NCI-H526 treated with DMSO at 0.1 percent for 48 hours (cell line): ENCODE measurements around the gene MMP17.

Experiments used
- DNase-seq: peaks from one replicate; lab custom pipeline; 2025; lab: John Stamatoyannopoulos, UW

MMP17 gene

GRCh38 chr12:131830914-131831571, 2.9 kb downstream of the MMP17 start:
- DNase-seq: peak; percentile 72

- DNase-seq: no peak
These were observed 3.4 kb downstream of the MMP17 start for GRCh38 chr12:131831635-131832041.

GRCh38 chr12:131832321-131833231, 4.4 kb downstream of the MMP17 start:
- no peak for DNase-seq

DNA sequence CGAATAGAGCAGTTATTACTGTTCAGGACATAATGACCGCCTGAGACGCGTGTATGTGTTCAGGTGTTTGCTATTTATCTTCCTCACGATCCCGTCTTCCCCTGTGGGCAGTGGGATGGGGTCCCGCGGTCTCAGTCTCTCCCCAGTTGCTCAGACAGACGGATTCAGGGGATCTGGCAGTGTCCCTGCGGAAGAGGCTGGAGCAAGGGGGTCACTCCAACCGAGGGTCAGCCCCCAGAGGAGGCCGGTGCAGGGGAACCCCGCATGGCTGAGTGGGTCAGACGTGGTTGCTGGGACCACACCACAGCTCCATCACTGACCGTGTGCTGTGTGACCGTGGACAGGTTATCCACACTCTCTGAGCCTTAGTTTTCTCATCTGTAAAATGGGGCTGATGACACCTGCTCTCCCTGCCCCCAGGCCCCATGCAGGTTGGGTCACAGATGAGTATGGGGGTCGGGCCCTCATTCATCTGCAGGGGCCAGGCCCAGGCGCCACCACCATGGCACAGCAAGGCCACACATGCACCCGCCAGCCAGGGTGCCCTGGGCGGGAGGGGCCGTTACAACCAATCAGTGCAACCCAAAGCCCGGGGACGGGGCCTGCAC, 5.2 kb downstream of the MMP17 start:
- no peak for DNase-seq

DNA sequence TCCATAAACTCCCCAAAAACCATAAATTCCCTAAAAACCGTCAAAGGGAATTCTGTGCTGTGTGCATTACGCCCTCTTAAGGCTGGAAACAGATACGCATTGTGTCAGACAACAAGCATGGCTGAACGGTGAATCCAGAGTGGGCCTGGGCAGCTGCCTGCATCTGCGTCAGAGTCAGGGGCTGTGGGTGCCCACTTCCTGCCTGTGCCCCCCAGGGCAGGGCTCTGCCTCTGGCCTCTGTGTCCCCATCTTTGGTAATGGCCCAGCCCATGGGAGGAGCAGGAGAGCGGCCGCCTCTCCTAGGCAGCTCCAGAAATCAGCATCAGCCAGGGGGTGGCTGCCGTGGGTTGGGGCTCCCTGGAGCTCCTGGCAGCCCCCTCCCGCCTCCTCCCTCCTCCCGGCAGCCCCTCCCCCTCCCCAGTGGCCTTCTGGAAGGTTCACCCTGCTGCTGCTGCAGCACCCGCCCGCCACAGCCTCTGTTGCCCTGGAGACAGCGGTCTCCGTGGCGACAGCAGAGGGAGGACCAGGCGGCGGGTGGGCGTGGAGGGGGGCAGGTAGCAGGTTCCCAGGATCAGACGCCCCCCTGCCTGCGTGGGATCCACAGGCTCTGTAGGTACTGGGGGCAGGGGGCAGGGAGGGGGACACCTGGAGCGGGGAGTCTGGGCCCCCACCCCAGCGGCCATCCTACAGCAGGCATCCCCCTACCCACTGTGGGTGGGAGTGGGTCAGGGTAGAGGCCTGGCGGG, 5.9 kb downstream of the MMP17 start:
- no peak for DNase-seq

GRCh38 chr12:131834798-131835615, 6.8 kb downstream of the MMP17 start:
- DNase-seq: no peak

GRCh38 chr12:131835616-131836171, 7.5 kb downstream of the MMP17 start:
- no peak for DNase-seq

DNA sequence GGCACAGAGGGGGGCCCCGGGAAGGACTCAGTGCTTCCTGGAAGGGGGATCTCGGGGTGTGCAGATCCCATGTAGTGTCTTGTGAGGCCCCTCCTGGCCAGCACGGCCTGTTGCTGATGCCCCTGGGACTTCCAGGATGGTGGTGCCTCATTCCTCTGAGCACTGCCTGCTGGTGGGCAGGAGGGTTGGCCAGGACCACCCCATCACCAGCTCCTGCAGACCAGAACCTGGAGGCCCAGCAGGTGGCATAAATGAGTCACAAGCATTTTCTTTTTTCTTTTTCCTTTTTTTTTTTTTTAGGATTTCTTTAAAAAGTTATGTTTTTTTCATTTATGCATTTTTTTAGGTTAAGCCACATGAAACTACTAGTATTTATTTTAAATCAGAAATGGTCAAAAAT, 8.0 kb downstream of the MMP17 start:
- DNase-seq: no peak

GRCh38 chr12:131836714-131837397, 8.7 kb downstream of the MMP17 start:
- no peak for DNase-seq

GRCh38 chr12:131840643-131841416, 12.6 kb downstream of the MMP17 start:
- DNase-seq: no peak

GRCh38 chr12:131841547-131841946, 13.4 kb downstream of the MMP17 start:
- no peak for DNase-seq

GRCh38 chr12:131842169-131842568, 14.0 kb downstream of the MMP17 start:
- DNase-seq: no peak

DNA sequence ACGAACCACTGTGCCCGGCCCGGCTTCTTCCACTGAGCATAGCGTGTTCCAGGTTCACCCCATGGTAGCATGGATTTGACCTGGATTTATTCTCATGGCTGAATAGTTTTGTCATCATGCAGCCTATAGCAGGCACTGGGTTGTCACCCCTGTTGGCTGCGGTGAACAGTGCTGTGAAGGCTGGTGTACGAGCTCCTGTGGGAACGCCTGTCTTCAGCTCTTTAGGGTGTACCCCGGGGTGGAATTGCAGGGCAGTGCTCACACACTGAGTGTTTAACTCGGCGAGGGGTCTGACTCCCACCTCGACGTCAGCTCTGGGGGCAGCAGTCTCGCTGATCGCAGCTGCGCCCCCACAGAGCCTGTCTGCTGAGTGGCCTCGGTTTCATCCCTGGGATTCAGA, 15.3 kb downstream of the MMP17 start:
- no peak for DNase-seq

- no peak for DNase-seq
These were observed 15.9 kb downstream of the MMP17 start for GRCh38 chr12:131844140-131844539.

- DNase-seq: no peak
These were observed 16.5 kb downstream of the MMP17 start for GRCh38 chr12:131844656-131845055.

- no peak for DNase-seq
These were observed 16.9 kb downstream of the MMP17 start for GRCh38 chr12:131845121-131845520.

GRCh38 chr12:131847456-131847855, 19.3 kb downstream of the MMP17 start:
- no peak for DNase-seq

- no peak for DNase-seq
These were observed 20.6 kb downstream of the MMP17 start for GRCh38 chr12:131848753-131849152.

- no peak for DNase-seq
These were observed 21.7 kb downstream of the MMP17 start for GRCh38 chr12:131849700-131850553.
